ENCODE data around the gene AGAP1.

Gene AGAP1

GRCh38 chr2:235781775-235782174, 287.9 kb downstream of the AGAP1 start:
- DNase-seq, result no peak

DNA sequence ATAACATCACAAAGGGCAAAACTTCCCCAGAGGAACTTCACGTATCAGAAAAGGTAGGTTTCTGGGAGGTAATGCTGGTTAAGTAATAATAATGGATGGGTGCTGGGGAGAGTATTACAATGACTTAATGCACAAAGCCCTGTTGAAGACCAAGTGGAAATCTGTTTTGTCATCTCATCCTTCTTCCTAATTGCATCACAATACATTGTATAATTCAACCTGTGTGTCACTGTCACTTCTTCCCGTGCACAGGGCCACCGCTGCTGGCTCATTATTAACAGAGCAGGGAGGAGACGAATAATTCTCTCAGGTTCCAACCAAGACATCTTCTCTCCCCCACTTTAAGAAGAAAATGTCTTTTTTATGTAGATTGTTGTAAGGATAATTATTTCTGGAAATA, 290.9 kb downstream of the AGAP1 start:
- DNase-seq, result no peak

DNA sequence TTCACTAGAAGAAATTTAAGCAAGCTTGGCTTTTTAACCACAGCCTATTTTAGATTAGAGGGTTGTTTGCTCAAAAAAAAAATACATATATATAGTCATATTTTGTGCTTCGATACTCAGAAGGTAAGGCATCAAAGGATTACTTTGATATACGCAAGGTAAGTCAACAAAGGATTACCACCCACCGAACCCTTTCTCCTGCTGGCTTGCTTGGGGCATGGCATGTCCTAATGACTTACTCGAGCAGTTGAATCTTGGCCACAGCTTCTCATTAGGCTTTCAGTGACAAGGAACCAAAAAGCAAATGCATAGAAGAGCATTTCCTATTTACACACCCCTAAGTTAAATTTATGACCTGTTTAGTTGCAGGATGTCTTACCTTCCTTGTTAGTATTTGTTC, 295.7 kb downstream of the AGAP1 start:
- DNase-seq, result no peak

- no peak for DNase-seq
Measured at GRCh38 chr2:235793163-235793752, 299.4 kb downstream of the AGAP1 start.

DNA sequence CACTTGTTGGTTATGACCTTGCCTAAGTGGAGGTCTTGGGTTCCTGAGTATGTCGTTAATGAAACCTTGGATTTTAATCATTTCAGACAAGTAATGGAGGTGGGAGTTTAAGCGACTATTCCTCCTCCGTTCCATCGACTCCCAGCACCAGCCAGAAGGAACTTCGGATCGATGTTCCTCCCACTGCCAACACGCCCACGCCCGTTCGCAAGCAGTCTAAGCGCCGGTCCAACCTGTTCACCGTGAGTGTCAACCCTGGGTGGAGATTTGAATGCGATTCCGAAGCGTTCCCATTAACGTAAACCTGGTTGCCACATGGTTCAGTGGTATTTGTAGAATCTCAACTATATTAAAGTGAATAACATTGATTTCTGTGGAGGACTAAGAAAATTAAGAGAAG, 305.4 kb downstream of the AGAP1 start:
- no peak for DNase-seq

DNA sequence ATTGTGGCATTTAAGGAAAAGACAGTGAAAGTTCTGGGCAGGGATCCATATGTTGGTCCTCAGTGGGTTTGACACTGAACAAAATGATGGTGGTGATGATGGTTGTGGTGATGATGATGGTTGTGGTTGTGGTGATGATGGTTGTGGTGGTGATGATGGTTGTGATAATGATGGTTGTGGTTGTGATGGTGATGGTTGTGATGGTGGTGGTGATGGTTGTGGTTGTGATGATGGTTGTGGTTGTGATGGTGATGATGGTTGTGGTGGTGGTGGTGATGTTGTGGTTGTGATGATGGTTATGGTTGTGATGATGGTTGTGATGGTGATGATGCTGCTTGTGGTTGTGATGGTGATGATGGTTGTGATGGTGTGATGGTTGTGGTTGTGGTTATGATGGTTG, 308.7 kb downstream of the AGAP1 start:
- no peak for DNase-seq

DNA sequence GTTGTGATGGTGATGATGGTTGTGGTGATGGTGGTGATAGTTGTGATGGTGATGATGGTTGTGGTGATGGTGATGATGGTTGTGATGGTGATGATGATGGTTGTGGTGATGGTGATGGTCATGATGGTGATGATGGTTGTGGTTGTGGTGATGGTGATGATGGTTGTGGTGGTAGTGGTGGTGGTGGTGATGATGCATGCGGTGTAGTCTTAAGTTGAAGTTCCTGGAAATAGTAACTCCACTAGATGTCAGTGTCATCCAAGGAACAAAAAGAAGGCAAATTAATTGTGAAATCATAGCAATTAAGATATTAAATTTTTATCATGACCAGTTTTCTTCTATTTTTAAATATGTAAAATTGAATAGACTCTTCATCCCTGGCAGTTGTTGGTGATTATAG, 309.2 kb downstream of the AGAP1 start:
- DNase-seq, result no peak

GRCh38 chr2:235804676-235805075, 310.8 kb downstream of the AGAP1 start:
- no peak for DNase-seq

DNA sequence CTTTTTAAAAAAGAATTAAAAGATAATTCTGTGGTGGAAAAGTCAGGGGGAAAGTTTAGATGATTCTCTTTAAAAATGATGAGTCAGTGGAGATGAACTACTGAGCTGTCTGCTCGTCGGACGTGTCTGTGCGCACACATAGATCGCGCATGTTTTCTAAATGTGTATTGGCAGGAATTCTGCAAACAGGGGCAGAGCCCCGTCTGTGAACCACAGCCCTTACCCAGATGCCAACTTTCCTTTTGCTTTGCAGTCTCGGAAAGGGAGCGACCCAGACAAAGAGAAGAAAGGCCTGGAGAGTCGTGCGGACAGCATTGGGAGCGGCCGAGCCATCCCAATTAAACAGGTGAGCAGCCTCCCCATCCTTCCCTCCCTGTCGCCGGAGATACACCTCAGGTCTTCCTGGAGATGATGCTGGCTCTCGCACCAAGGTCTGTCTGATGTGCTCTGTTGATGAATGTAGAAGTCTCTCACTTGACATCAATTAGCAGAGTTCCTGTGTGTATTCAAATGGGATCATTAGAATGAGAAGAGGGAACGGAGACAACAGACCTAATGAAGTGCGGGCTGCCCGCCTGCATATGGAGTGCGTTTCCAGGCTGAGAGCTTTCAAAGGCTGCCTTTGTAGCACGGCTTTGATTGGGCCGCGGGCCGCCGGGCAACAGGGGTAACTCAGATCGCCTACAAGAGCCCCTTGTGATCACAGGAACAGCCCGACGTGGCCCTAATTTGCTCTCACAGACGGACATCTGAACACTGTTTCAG, 313.3 kb downstream of the AGAP1 start:
- no peak for DNase-seq

DNA sequence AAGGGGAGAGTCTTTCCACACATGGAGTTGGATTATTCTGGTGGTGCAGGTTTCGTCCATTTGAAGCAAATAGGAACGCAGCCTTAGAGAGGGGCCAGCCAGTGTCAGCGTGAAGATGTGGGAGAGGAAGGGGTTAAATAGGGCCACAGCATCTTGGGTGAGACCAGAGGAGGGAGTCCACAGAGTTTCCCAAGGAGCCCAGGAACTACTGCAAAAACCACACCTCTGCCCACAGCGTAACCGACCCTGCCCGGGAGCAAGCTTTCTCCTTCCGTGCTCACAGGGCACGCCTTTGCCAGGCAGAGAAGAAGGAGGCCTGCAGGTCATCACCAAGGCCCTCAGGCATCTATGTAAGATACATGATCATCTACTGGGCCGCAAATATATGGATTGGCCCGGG, 314.5 kb downstream of the AGAP1 start:
- no peak for DNase-seq

DNA sequence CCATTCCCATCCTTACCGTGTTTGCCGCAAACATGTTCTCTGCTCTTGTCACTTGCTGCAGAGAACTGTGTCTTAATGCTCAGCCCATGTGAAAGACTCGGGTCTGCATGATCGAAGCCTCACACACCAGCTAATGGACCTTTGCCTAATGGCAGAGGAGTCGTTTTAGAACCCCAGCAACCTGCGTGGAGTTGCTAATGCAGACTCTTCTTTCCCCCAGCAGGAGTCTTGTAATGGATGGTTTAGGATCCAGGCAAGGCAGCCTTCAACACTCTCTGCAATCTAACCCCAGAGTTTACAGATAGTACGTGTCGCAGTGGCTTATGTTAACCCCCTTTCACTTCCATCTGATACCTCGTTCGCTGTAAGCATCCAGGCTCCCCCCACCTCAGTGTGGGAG, 316.4 kb downstream of the AGAP1 start:
- DNase-seq, result no peak

- DNase-seq, result no peak
Measured at GRCh38 chr2:235810846-235811245, 317.0 kb downstream of the AGAP1 start.

GRCh38 chr2:235811446-235812184, 317.8 kb downstream of the AGAP1 start:
- no peak for DNase-seq

DNA sequence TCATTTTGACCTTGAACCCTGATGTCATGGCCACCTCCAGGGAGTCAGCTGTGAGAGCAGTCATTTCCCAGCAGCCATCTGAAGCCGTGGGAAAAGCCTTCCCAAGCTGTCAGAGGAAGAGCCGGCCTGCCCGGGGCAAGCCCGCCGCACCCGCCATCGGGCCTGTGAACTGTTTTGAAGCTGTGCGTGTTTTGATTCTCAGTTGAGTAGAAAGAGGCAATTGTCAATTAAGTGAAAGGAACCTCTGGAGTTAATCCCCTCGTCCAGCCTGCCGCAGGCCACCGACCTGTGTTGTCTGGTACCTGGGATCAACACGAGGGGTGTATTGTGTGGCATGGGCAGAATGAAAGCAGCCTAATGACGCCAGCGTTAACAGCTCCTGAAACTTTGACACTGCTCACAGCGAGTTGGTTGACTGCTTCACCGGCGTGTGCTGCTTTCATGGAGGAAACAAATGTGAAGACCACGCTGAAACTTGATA, 318.4 kb downstream of the AGAP1 start:
- no peak for DNase-seq

- no peak for DNase-seq
Measured at GRCh38 chr2:235813398-235813797, 319.6 kb downstream of the AGAP1 start.

DNA sequence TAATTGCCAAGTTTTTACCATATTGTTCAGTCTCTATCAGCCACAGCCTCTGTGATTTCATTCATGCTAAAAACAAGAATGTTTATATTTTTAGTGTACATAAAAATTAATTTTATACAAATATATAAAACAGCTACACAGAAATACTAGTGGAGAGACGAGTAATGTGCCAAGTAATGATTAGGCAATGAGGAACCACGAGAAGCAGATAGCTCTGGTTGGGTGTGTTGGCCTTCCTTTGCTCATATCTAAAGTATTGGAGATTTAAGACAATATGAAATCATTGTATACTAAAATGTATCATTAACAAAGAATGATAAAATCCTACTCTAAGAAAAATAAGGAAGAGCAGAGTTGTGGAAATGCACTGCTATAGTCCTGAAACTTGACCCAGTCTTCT, 326.7 kb downstream of the AGAP1 start:
- no peak for DNase-seq

- no peak for DNase-seq
Measured at GRCh38 chr2:235824331-235824730, 330.5 kb downstream of the AGAP1 start.

- DNase-seq, result no peak
Measured at GRCh38 chr2:235825946-235826345, 332.1 kb downstream of the AGAP1 start.

- no peak for DNase-seq
Measured at GRCh38 chr2:235826826-235827225, 333.0 kb downstream of the AGAP1 start.

DNA sequence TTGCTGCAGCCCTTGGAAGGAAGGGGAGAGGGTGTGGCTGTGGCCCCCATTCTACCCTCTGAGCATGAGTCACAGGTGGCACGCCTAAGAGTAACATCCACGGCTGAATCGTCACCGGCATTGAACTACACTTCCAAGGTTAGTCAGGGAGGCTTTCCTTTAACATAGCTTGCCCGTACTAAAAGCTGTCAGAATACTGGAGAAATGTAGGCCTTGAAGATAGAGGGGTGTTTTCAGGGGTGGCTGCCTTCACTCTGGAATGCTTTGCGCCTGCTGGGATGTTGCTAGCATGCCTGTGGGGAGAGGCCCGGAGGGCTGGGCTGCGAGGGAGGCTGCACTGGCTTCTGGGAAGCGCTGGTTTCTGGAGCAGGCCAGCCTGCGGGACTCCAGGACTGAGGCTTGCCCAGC, 333.7 kb downstream of the AGAP1 start:
- no peak for DNase-seq

- no peak for DNase-seq
Measured at GRCh38 chr2:235829726-235830125, 335.9 kb downstream of the AGAP1 start.

GRCh38 chr2:235831755-235832154, 337.9 kb downstream of the AGAP1 start:
- no peak for DNase-seq

DNA sequence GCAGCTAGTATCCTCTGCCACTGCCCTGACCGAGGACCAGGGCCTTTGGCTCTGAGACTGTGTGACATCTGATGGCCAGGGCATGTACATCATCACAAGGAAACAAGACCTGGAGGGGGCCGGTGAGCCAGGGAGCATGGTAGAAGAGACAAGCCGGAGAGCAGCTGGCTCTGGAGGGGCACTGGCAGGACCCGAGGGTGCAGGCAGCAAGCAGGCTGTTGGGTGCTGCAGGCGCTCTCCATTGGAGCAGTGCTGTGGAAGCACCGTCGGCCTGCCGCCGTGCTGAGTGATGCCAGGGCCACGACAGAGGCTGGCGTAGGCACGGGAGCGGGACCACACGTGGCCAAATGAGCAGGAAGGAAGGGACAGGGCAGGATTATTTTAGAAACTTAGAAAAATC, 339.1 kb downstream of the AGAP1 start:
- DNase-seq, result no peak

- DNase-seq, result no peak
Measured at GRCh38 chr2:235833971-235834620, 340.3 kb downstream of the AGAP1 start.

Data from DMS79 treated with DMSO at 0.1 percent for 48 hours (cell line).